GM18502 (cell line): ENCODE measurements around the gene RYR2.

ENCODE experiments used
- ATAC-seq: cut with Tn5 transposase; IDR thresholded peaks from one replicate; pipeline ENCODE4 v1.9.1; 2021; ENCODE audit warnings: mild to moderate bottlenecking; ENCODE audit not compliant: unreplicated experiment, poor library complexity

RYR2 gene

DNA sequence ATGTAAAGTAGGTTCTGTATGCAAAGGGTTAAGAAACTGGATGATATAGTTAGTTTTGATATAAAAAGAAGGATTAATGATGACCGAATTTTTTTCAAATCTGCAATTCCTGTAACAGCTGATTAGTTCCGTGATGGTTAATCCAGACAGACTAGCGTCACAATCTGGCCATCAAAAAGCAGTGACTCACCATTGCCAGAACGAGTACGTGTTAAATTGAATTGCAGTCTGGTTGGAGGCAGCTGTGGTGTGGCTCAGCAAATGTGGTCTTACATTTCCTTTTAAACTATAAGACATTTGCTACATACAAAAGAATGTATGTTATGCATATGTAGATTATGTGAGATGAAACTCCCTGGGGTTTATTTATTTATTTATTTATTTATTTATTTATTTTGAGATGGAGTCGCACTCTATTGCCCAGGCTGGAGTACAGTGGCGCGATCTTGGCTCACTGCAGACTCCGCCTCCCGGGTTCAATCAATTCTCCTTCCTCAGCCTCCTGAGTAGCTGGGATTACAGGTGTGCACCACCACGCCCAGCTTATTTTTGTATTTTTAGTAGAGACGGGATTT, 139.8 kb downstream of the RYR2 start:
- ATAC-seq = no peak

DNA sequence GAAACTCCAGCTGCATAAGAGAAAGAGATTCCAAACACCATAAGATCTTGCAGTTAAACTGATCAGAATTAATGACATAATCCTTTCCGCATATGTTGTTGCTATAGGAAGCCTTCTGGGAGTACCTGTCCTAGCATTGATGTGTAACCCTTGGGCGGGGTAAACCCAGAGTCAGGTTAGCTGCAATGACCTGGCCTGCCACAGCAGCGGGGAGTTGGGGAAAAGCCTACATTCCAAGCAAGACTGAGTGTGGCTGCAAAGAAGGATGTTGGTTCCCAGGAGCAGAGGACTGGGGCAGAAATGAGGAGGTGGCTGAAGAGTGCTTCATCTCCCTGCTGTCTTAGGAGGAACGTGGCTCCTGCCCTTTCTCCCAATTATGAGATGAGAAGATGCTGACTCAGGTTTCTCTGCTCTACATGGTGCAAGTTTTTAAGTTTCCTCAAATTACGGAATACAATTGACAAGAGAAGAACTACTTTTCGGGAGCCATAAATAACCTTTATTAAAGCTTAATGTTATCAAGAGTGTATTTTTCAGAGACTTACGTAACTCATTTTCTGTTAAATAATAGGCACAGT, 142.1 kb downstream of the RYR2 start:
- ATAC-seq = no peak

DNA sequence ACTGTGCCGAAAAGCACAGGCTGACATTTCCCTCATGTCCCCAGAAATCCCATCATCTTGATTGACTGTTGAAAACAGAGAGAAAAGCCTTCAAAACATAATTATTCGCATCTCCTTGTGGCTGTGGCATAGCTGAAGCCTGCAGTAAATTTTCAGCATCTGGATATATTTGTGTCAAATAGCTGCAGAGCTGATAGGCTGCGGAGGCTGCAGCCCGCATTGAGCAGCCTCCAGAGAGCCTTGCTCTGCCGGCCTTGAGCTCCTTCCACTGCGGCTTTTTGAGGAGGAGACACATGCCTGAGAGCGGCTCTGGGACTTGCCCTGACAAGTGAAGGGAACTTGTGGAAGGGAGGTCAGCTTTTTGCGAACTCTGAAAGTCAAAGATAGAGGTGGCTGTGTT, 144.7 kb downstream of the RYR2 start:
- no peak for ATAC-seq

DNA sequence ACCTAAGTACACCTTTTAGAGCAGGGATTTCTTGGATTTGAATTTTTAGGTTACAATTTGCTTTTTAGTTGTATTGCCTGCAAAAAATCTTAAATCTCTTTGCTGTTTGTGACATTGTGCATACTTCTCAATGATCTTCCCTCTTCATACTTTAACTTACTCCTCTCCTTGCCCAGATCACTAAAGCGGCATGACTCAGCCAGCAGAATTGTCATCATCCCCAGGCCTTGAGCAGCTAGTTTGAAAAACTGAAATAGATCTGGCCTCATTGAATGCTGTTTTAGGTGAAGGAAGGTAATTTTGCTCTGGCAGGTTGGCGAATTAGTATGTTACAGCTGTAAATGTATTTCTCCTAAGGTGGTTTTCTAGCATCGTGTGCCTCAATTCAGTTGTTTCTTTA, 145.9 kb downstream of the RYR2 start:
- no peak for ATAC-seq

DNA sequence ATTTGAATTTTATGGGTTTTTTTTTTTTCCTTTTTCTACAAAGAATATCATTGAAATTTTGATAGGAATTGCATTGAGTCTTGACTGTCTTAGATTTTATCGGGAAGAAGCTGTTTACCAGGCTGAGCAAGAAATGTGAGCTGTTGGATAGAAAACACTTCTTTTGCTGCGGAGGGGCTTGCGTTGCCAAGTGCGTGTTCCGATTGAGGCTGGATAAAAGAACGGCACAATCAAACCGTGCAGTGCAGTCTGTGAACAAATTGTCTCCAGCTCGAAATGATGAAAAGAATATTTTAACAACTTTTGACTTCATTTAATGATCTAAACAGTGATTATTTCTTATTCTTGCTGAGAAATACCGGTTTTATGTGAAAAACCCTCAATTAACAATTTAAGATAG, 149.4 kb downstream of the RYR2 start:
- ATAC-seq = no peak

DNA sequence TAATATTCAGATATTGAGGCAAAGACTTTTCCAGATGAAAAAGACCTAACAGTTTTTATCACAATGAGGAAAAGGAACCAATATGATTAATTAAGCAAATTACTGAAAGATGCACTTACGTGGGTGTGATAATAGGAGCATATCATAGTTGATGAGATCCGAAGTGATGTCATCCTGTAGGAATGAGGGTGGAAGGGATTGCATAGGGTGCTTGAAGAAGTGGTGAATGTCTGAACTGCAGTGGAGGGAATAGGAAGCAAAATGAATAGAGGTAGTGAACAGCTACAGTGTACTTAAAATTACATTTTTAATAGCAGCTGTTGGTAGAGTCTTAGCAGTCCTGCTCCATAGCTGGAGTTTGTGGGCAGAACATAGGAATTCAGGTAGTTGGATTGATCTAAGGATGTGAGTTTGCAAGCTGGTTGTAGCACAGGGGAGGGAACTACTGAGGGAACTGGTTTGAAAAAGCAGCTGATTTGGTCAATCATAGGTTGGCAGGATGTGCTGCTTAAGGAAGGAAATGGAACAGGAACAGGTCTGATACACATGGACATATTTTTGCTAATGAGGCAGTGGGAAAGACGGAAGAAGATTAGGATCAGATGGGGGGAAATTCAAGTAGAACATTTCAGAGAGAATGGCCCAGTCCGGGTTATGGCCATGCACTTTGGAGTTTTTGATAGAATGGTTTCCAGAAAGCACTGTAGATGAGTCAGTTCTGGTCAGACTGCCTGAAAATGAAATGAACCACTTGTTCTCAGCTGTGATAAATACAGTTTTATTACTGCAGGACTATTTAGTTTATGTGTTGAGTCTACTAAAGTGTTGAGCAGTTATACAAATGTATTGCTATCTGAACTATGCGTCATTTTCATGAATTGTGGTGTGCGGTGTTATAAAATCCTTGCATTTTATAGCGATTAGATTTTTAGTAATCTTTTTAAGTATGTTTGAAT, 155.8 kb downstream of the RYR2 start:
- ATAC-seq = no peak

DNA sequence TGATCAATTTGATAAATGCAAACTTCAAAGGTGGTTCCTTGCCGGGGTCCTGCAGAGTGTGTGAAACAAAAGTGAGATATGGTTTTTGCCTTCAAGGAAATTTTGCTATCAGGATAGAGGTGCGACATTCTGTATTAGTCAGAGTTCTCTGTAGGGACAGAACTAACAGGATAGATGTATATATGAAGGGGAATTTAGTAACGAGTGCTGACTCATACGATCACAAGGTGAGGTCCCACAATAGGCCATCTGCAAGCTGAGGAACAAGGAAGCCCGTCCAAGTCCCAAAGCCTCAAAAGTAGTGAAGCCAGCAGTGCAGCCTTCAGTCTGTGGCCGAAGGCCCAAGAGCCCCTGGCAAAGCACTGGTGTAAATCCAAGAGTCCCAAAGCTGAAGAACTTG, 157.0 kb downstream of the RYR2 start:
- no peak for ATAC-seq

DNA sequence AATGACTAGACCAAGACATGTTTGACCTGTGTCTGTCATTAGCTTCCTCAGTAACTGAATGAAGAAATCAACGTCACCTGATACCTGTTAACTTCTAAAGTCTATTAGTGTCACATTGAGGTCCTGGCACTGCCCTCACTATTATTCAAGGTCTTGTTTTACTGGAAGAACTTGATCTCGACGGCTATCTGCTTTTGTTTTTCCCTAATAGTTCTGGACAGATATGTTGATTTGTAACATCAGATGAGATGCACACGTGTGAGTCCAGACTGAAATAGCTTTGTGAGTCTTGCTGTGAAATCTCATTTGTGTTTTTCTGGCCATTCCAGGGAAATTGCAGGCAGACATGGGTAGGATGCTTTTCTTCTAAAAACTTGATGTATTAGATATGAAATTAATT, 159.2 kb downstream of the RYR2 start:
- ATAC-seq = no peak

DNA sequence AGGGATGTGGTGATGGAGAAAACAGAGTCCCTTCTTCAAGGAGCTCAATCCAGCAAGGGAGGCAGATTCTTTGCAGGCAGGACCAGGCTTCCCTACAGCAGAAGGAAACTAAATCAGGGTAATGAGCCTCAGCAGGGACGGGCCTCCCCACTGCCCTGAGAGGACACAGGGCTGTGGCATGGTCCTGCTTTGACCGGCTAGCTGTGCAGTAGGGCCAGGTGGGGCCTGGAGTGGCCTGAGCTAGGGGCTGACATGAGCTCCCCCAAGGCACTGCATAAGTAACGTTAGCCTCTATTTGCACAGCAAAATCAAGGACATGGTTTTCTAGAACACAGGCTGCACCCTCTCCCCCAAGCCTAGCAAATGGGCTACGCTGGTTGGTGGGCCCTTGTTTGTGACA, 162.9 kb downstream of the RYR2 start:
- no peak for ATAC-seq

DNA sequence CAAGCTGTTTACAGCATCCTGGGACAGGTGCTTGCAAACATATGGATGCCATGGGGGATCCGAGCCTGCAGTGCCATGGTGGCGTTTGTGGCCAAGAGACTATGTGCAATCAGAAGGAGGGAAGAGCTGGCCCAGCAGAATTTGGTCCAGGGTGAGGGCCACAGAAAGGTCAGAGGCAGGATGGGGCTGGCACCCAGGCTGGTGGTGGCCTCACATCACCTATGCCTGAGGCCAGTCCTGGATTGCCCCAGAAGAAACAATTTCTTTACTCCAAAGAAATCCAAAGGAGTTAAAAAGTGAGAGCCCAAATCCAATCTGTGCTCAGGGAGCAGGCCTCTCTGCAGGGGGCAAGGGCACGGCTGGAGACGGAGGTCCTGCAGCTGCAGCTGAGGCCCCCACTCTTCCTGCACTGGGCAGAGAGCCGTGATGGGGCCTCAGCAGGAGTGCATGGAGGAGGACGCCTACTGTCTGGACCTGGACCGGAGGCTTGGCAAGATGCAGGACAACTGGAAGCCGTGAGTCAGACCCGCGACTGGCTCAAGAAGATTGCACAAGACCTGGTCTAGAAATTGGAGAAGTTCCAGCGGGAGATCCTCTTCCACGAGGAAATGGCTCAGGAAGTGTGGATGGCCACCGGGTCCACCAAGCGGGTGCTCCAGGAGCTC, 163.5 kb downstream of the RYR2 start:
- ATAC-seq = no peak

DNA sequence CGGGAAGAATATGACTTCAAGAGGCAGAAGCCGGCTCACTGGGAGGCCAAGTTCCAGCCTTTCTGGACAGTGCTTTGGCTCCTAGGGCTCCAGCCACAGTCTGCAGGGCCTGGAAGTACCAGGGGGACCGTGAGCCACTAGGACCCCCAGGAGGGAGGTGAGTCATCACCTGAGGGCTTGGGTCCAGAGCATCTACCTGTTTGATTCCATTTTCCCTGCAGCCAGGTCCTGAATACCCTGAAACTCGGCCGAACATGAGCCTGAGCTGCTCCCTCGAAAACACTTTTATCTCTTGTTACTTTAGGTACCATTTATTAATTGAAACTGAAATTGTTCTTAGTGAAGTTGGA, 164.1 kb downstream of the RYR2 start:
- no peak for ATAC-seq

DNA sequence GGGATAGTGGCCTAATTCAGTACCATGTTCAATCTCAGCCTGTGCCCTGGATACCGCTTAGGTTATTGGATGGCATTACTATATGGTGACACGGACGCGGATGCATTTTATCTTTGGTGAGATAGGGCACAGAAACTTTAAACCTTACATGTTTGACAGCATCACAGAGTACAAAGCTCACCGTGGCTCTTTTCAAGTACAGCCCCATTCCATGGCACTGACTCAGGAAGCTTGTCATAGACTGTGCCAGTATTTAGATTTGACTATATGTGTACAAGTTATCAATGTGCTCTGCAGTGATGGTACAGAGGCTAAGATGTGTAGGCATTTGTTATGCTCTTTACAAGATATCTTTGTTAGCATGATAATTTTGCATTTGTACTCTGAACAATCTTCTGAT, 169.0 kb downstream of the RYR2 start:
- no peak for ATAC-seq

DNA sequence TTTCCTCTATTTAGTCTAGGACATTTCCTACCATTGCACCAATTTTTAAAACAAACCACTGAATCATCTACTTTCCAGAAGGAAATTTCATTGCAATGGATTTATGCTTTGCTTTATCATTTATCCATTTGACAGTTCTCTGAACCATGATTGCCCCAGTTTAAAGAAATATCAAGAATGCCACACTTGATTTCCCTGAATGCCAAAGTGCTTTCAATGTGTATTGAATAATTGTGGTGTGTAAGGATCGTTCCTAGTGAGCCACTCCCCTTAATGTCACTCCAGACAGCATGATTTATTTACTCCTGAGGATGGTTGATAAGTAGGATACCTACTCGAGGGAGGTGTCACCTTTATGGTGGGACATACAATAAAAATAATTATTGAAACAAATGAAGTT, 169.6 kb downstream of the RYR2 start:
- ATAC-seq = no peak

DNA sequence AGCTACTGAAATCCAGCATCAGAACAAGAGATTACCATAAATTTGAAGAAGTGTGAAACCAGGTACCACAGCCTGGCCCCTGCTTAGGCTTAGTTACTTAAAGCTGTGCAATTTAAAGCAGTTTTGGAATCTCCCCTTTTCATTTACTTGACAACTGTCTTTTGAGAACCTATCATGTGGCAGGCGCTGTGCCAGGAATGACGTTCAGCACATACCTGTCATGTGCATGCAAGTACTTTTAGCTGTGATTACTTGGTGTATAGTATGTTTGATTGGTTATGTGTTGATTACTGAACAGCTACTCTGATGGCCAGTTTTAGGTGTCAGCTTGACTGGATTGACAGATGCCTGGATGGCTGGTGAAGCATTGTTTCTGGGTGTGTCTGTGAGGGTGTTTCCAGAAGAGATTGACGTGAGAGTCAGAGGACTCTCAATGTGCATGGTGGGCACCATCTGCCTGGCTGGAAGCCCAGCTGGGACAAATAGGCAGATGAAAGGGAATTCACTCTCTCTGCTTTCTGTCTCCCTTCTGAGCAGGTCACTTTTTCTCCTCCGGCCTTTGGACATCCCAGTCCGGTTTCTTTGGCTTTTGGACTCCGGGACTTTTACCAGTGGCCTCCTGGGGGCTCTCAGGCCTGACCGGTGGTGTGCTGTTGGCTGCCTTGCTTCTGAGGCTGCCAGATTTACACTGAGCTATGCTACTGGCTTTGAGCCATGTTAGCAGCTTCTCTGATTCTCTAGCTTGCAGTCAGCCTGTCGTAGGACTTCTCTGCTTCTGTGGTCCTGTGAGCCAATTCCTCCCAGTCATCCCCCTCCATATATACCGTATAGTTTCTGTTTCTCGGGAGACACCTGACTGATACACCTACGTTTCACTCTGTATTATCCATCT, 178.0 kb downstream of the RYR2 start:
- no peak for ATAC-seq

DNA sequence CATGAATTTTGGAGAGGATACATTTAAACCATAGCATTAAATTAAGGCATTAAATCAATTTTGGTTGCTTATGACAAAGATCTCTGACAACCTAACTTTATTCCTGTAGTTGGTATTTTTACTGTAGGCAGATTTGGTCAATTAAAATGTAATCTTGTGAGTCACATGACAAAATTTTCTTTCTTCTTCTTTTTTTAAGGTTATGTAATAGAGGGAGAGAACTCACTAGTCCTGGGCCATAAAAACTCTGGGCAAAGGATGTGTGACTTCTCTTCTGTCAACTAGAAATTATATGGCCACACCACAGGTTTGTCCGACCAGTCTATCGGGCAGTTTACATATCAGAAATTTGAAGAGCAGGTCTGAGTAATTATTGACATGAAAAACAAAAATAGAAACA, 181.4 kb downstream of the RYR2 start:
- ATAC-seq = no peak

DNA sequence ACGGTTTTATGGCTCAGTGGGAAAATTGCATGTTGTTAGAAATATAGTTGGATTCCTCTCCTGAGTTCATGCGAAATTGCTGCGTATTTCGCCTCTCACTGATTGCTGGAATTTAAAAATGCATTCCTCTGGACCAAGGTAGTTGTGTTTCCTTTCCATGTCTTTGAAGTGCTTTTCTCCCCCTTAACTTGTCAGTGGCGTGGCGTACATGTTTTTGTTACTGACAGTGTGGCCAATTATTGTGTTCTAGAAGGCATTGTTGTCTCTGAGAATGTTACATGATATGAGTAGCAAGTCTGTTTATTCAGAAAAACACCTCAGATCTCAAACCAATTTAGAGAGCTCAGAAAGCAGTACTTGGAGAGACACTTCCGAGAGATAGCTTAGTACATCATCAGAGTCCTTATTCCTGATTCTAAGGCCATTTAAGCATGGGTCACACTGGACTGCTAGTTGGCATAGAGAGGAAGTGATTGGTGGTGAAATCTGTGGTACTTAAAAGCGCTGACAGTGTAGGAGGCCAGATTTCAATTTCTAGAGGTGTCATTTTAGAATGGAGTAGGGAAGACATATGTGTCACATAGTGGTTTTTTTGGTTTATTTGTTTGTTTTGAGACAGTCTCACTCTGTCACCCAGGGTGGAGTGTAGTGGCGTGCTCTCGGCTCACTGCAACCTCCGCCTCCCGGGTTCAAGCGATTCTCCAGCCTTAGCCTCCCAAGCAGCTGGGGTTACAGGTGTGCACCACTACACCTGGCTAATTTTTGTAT, 184.4 kb downstream of the RYR2 start:
- ATAC-seq = no peak

DNA sequence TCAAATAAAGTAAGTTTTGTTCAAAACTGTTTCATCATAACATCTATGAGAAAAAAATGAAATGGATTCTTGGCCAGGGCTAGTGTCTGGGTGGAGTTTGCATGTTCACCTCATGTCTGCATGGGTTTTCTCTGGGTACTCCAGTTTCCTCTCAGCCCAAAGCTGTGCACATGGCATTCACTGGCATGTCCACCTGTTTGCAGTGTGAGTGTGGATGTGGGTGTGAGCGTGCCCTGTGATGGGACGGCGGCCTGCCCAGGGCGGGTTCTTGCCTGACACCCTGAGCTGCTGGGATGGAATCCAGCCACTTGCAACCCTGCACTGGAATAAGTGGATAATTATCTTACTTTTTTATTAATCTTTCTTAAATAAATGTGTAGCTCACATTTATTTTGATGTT, 185.5 kb downstream of the RYR2 start:
- no peak for ATAC-seq

DNA sequence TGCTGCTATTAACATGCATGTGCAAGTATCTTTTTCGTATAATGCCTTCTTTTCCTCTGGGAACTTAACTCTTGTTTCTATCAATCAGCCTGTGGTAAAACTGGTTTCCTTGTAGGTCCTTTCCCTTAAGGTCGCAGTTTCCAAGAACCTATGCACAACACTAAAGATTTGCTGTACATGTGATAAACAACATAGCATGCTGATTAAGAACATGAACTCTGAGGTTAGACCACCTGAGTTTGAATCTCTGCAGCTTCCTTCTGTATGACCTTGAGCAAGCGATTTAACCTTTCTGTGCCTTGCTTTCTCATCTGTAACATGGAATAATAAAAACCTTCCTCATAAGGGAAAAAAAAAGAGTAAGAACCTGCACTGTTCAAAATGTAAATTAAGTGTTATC, 186.4 kb downstream of the RYR2 start:
- ATAC-seq = no peak

DNA sequence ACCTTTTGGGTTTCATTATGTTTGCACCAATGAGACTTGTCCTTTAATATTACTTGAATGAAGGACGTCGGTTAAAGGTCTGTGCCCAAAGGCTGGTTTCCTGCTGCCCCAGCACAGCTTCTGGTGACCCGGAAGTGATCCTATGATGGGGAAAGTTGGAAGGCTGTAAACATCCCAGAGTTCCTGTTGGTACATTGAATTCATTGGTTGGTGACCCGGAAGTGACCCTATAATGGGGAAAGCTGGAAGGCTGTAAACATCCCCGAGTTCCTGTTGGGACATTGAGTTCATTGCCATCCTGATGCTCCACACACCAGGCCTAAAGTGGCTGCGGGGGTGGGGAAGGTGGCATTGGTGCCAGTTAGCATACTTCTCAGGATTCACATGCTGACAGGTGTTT, 187.3 kb downstream of the RYR2 start:
- no peak for ATAC-seq

DNA sequence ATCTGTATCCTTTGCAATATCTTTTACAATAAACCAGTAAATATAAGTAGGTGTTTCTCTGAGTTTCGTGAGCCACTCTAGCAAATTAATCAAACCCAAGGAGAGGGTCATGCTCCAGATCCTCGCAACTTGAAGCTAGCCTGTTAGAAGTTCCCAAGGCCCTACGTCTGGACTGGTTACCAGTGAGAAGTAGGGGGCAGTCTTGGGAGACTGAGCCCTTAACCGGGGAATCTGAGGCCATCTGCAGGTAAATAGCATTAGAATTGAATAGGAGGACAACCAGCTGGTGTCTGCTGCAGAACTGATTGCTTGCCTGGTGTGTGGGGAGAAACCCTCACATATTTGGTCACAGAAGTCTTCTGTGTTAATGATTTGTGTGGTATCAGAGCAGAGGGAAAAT, 190.5 kb downstream of the RYR2 start:
- no peak for ATAC-seq
